K562 (cell line): ENCODE measurements around the gene GRXCR2. TPM values are rescaled to one million over a fixed set of nuclear protein-coding genes. Genes with fewer than 3 reads are reported as not detected.

ENCODE experiments used
- ATAC-seq: fragments of 200-7000 bp; cut with Tn5 transposase; 3 replicates; pipeline ENCODE4 v1.9.1; 2020; ENCODE audit warnings: moderate library complexity
- BruUV-seq: library from RNA; stranded (reverse); fragments of 400-500 nt; replicated peaks from 2 replicates; lab custom pipeline; 2021; lab: Mats Ljungman, UMichigan
- CTCF ChIA-PET: fragments of 300-600 bp; formaldehyde crosslinking; extraction: SDS; loops from one replicate; lab custom pipeline; 2021; ENCODE audit warnings: low intra/inter-chr PET ratio; lab: Yijun Ruan, JAX
- POLR2A ChIA-PET: fragments of 300-600, 350-650 bp; sonication (Branson Sonifier 250); formaldehyde crosslinking; extraction: SDS; loops from one replicate; lab custom pipeline; 2021; ENCODE audit warnings: antibody characterized with exemption, inconsistent platforms; lab: Yijun Ruan, JAX
- DNase-seq, 4 experiments: peaks; one replicate each; pipeline versions ENCODE4 v3.0.0 to v3.0.0-alpha.2; 2011 to 2018; ENCODE audit warnings: low spot score in 3 of 4, mixed read lengths in 3 of 4; ENCODE audit errors: extremely low read depth in 1 of 4
- FAIRE-seq: peaks from 2 replicates; lab custom pipeline; 2011; peaks lifted over from hg19 to GRCh38; lab: Jason Lieb, UNC
- H2AFZ ChIP-seq: 2 replicates; pipeline ENCODE4 v1.6.0; 2011; ENCODE audit warnings: low read depth, low read length, control low read depth, inconsistent platforms
- H3K27ac ChIP-seq: fragments of 200-600 bp; 3 replicates; pipeline ENCODE4 v1.8.0; 2011; ENCODE audit warnings: low read depth, mild to moderate bottlenecking, control low read depth, inconsistent platforms, low read length, moderate library complexity, mixed read lengths; ENCODE audit errors: extremely low read depth
- H3K27me3 ChIP-seq, 2 experiments: fragments of 300-600 bp in 1 of 2; 2 replicates in 1 of 2; 3 replicates in 1 of 2; pipeline versions ENCODE4 v1.6.0 to v1.8.0; 2011; ENCODE audit warnings: inconsistent platforms in 2 of 2, low read length in 2 of 2, mild to moderate bottlenecking in 1 of 2, mixed read lengths in 1 of 2, moderate library complexity in 1 of 2; ENCODE audit not compliant: control insufficient read depth in 2 of 2, insufficient read depth in 2 of 2
- H3K36me3 ChIP-seq: fragments of 300-600 bp; 3 replicates; pipeline ENCODE4 v1.8.0; 2011; ENCODE audit warnings: mild to moderate bottlenecking, low read length, inconsistent platforms; ENCODE audit not compliant: control insufficient read depth, insufficient read depth
- H3K4me1 ChIP-seq, 2 experiments: fragments of 200-600 bp in 1 of 2; replicated peaks in 1 of 2; 2 replicates in 1 of 2; 3 replicates in 1 of 2; pipeline versions ENCODE4 v1.5.1 to v1.8.0; 2011; ENCODE audit warnings: inconsistent platforms in 2 of 2, low read length in 2 of 2, mild to moderate bottlenecking in 1 of 2, mixed read lengths in 1 of 2, moderate library complexity in 1 of 2; ENCODE audit not compliant: control insufficient read depth in 2 of 2, insufficient read depth in 2 of 2
- H3K4me2 ChIP-seq: 2 replicates; pipeline ENCODE4 v1.6.1; 2011; ENCODE audit warnings: low read length, control low read depth, inconsistent platforms, mixed read lengths; ENCODE audit not compliant: insufficient read depth
- H3K4me3 ChIP-seq: fragments of 200-600 bp; sonication (generic), shearing (Covaris generic); 2 replicates; pipeline ENCODE4 v1.5.1; 2016; ENCODE audit warnings: control low read depth, inconsistent platforms
- H3K79me2 ChIP-seq: fragments of 200-600 bp; 3 replicates; pipeline ENCODE4 v1.8.0; 2011; ENCODE audit warnings: low read length, inconsistent platforms; ENCODE audit not compliant: control insufficient read depth, insufficient read depth
- H3K9ac ChIP-seq, 2 experiments: 2 replicates each; pipeline versions ENCODE4 v1.6.0 to v1.6.1; 2011; ENCODE audit warnings: low read depth in 2 of 2, low read length in 2 of 2, control low read depth in 1 of 2, inconsistent platforms in 1 of 2, mild to moderate bottlenecking in 1 of 2, mixed read lengths in 1 of 2; ENCODE audit not compliant: insufficient read depth in 1 of 2
- H3K9me1 ChIP-seq: one replicate; pipeline ENCODE4 v1.6.0; 2011; ENCODE audit warnings: inconsistent platforms, mild to moderate bottlenecking, low read length, moderate library complexity; ENCODE audit not compliant: control insufficient read depth, insufficient read depth
- H3K9me3 ChIP-seq: replicated peaks from 2 replicates; pipeline ENCODE4 v1.5.1; 2011; ENCODE audit warnings: low read depth, low read length, inconsistent platforms; ENCODE audit not compliant: control insufficient read depth, insufficient read depth
- H4K20me1 ChIP-seq: replicated peaks from 2 replicates; pipeline ENCODE4 v1.6.1; 2011; ENCODE audit warnings: low read length, inconsistent platforms, mixed read lengths; ENCODE audit not compliant: control insufficient read depth, insufficient read depth
- DIDO1 ChIP-seq: fragments of 450-650 bp; IDR thresholded peaks from 2 replicates; pipeline ENCODE4 v1.6.1; 2016; ENCODE audit warnings: low read depth, missing biosample characterization, missing genetic modification characterization
- NCOA6 ChIP-seq: fragments of 450-650 bp; IDR thresholded peaks from 2 replicates; pipeline ENCODE4 v1.6.1; 2017; ENCODE audit warnings: mild to moderate bottlenecking
- TFE3 ChIP-seq: fragments of 450-650 bp; formaldehyde crosslinking; IDR thresholded peaks from 2 replicates; pipeline ENCODE4 v1.4.0; 2020; ENCODE audit warnings: mild to moderate bottlenecking, mixed read lengths
- WGBS: fragments of 100-300 bp; shearing (Covaris generic); methylation state at CpG from one replicate; pipeline ENCODE4 v1.1.6; 2016; ENCODE audit warnings: low coverage, mixed read lengths; ENCODE audit not compliant: insufficient coverage; ENCODE audit errors: missing lambda C conversion rate; 5-methylcytosine and 5-hydroxymethylcytosine counted together
- in situ Hi-C: fragments of 300-500 bp; cut with MboI; formaldehyde crosslinking; loops from 4 replicates; pipeline ENCODE4 v1.15.0; 2018; ENCODE audit warnings: inconsistent platforms, mixed read lengths
- intact Hi-C: fragments of 100-400 bp; cut with micrococcal nuclease; formaldehyde crosslinking; loops from 2 replicates; pipeline ENCODE4 v1.14.2; 2022
- polyA plus RNA-seq, 8 experiments: library from polyadenylated mRNA; depleted of rRNA in 4 of 8; stranded (reverse) in 5 of 8; unstranded in 3 of 8; fragments of >200 nt; fragmentation: Nextera tagmentation in 2 of 8; fragmentation: Illumina TruSeq in 1 of 8; extraction: Ambion mirVana in 2 of 8; extraction: Trizol in 1 of 8; gene quantifications; 2 replicates each; pipeline versions ENCODE4 v1.2.1 to v1.2.3, GENCODE V29; 2011 to 2014; ENCODE audit warnings: inconsistent platforms in 1 of 8, missing spikeins in 1 of 8
- total RNA-seq, 7 experiments: library from RNA; depleted of rRNA in 6 of 7; stranded (reverse); fragments of >200 nt in 6 of 7; fragmentation: Illumina TruSeq in 2 of 7; extraction: Trizol in 2 of 7; gene quantifications; 2 replicates each; pipeline versions ENCODE4 v1.2.1 to v1.2.3, GENCODE V29; 2011 to 2021; ENCODE audit warnings: low replicate concordance in 1 of 7

GRXCR2 gene
- total and polyA plus RNA-seq, 9 of the 15 experiments (the other 6 are each of a cell fraction or from before 2014, with no cell fraction given): not detected

- ATAC-seq (no peak), FAIRE-seq (no peak), DNase-seq (no peak)
- no peaks in the 10 kb centered on the region for H3K36me3 ChIP-seq
- TF ChIP-seq NCOA6 (no peak), TFE3 (CRISPR knock-in tag) (no peak), DIDO1 (tag) (no peak)
- H3K9me3 ChIP-seq: no peaks in the 10 kb centered on the region
- no peak overlapping the region for H3K27ac ChIP-seq
- no TSS peak for BruUV-seq
- ChIA-PET CTCF (interaction anchor here (0.8 kb wide), 1 partner anchor 9 kb away, joined by 3 read pairs; no protein-coding TSS in a partner anchor), POLR2A (interaction anchor here (1.6 kb wide), 1 partner anchor 25 kb away, joined by 5 read pairs; no protein-coding TSS in a partner anchor)
- intact Hi-C loops: loop anchor here (5.0 kb wide), 1 partner anchor 1628 kb away; no protein-coding TSS in a partner anchor
- no peak overlapping the region for H3K4me3 ChIP-seq
- H4K20me1 ChIP-seq: no peaks in the 10 kb centered on the region
- no peaks in the 10 kb centered on the region for H3K9me1 ChIP-seq
- no peak overlapping the region for H3K9ac ChIP-seq
- H3K4me1 ChIP-seq: peaks cover 15 to 55% of the 10 kb centered on the region in 2 experiments
- in situ Hi-C loops: loop anchor here (5.0 to 10.0 kb wide), 2 partner anchors 57 to 374 kb away; partner anchors contain the start of gene RBM27
- WGBS: 41% methylated on average over 1 of the region's 1 CpG
- no peaks in the 10 kb centered on the region for H3K27me3 ChIP-seq
- H2AFZ ChIP-seq: no peak overlapping the region
- no peak overlapping the region for H3K4me2 ChIP-seq
- peaks cover 73% of the 10 kb centered on the region for H3K79me2 ChIP-seq
Measured at GRCh38 chr5:145830594-145830993, 42.2 kb downstream of the GRXCR2 start.
